H1 (cell line): ENCODE data around the gene NEDD4L. TPM values are rescaled to one million over a fixed set of nuclear protein-coding genes. Genes with fewer than 3 reads are reported as not detected.

Experiments used
- ATF3 ChIP-seq: IDR thresholded peaks from 2 replicates; pipeline ENCODE4 v1.6.1; 2011; ENCODE audit warnings: low read depth, mild to moderate bottlenecking, low read length; ENCODE audit not compliant: insufficient read depth
- CEBPB ChIP-seq: IDR thresholded peaks from 2 replicates; pipeline ENCODE4 v1.6.1; 2012; ENCODE audit warnings: low read depth, low read length
- EGR1 ChIP-seq: IDR thresholded peaks from 2 replicates; pipeline ENCODE4 v1.6.1; 2011; ENCODE audit warnings: low read depth, low read length, borderline replicate concordance
- polyA plus RNA-seq, 7 experiments: library from polyadenylated mRNA; depleted of rRNA in 3 of 7; stranded (reverse) in 5 of 7; unstranded in 2 of 7; fragments of >200 nt in 5 of 7; fragments of 200-250 nt in 2 of 7; gene quantifications; 1 replicate in 5 of 7; 2 replicates in 1 of 7; 4 replicates in 1 of 7; pipeline versions ENCODE4 v1.2.1 to v1.2.3, GENCODE V29; 2011 to 2013; ENCODE audit warnings: missing spikeins in 2 of 7, mixed read lengths in 2 of 7
- total RNA-seq: library from RNA; stranded (reverse); fragmentation: NEBNext Ultra II Directional; extraction: Animal tissue kit (Norgen Biotek cat#: 25700); gene quantifications from 2 replicates; pipeline ENCODE4 v1.2.1, GENCODE V29; 2021

Gene NEDD4L
- total and polyA plus RNA-seq, 2 of the 8 experiments (the other 6 are each of a cell fraction or from before 2014, with no cell fraction given): 37.3 to 69.8 TPM

- TF ChIP-seq EGR1 (no peak), CEBPB (no peak), ATF3 (no peak)
These were observed 272.6 kb downstream of the NEDD4L start (continued) for GRCh38 chr18:58316396-58317342.
